Activated naive CD8-positive, alpha-beta T cell treated with anti-CD3 and anti-CD28 coated beads for 36 hours (primary cell): ENCODE results near the gene HDAC4. TPM values are rescaled to one million over a fixed set of nuclear protein-coding genes. Genes with fewer than 3 reads are reported as not detected.
A peak's percentile ranks its signal among the peaks of the same experiment; 100 is the strongest.

ENCODE experiments used
- DNase-seq: peaks from one replicate; pipeline ENCODE4 v3.0.0; 2021
- H3K27ac Mint-ChIP-seq: one replicate; pipeline ENCODE4 v1.8.0; 2022; ENCODE audit warnings: mild to moderate bottlenecking, moderate library complexity, mixed read lengths
- H3K27me3 Mint-ChIP-seq: one replicate; pipeline ENCODE4 v1.8.0; 2022; ENCODE audit warnings: mild to moderate bottlenecking, mixed read lengths
- H3K36me3 Mint-ChIP-seq: one replicate; pipeline ENCODE4 v1.8.0; 2021; ENCODE audit warnings: mild to moderate bottlenecking, mixed read lengths
- H3K4me1 Mint-ChIP-seq: one replicate; pipeline ENCODE4 v1.8.0; 2021; ENCODE audit warnings: mixed read lengths
- H3K4me3 Mint-ChIP-seq: one replicate; pipeline ENCODE4 v1.8.0; 2022; ENCODE audit warnings: mild to moderate bottlenecking, moderate library complexity, mixed read lengths
- H3K9me3 Mint-ChIP-seq: one replicate; pipeline ENCODE4 v1.8.0; 2022; ENCODE audit warnings: mixed read lengths
- total RNA-seq, 2 experiments: library from RNA; stranded (reverse); gene quantifications; one replicate each; pipeline ENCODE4 v1.2.3, GENCODE V29; 2021

HDAC4 gene
- total RNA-seq, 2 experiments from 2014 or later, result 19.1 to 20.2 TPM

DNA sequence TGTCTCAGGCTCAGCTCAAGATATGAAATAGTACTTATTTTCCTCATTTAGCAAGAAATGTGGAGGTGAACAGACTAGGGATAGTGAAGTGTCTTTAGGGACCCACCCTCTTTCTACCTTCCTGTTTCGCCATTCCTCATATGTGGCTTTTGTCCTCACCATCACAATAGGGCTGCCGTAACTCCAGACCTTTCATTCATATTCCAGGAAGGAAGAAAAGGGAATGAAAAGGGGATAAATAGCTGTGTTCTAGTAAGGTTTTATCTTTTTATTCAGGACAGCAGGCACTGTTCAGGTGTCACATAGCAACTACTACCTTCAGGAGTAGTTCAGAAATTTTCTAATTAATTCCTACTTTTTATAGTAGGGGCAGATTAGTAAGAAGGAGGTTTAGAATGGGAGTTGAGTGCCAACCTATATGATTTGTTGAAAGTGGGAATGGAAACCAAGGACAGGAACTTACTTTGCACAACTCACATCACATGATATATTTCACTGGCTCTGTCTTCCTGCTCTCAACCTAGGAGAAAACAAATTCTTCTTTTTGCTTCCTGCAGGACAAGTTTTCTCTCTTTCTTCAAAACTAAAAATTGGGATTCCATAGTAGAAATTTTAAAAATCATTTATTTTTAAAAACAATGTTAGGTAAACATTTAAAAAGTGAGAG is 36.0 kb upstream of the HDAC4 start:
- Mint-ChIP-seq H3K27me3 (peaks cover 31% of the 10 kb centered on the region), H3K9me3 (peaks cover 4% of the 10 kb centered on the region), H3K27ac (no peak overlapping the region), H3K4me1 (peaks cover 23% of the 10 kb centered on the region), H3K4me3 (no peak overlapping the region), H3K36me3 (peaks cover 2% of the 10 kb centered on the region)
- DNase-seq, result no peak

- H3K9me3 Mint-ChIP-seq, result peaks cover 4% of the 10 kb centered on the region
- H3K27ac Mint-ChIP-seq, result no peak overlapping the region
- no peak for DNase-seq
- H3K4me1 Mint-ChIP-seq, result peaks cover 15% of the 10 kb centered on the region
- H3K4me3 Mint-ChIP-seq, result no peak overlapping the region
- peaks cover 23% of the 10 kb centered on the region for H3K27me3 Mint-ChIP-seq
- H3K36me3 Mint-ChIP-seq, result peaks cover 2% of the 10 kb centered on the region
These were observed 35.3 kb upstream of the HDAC4 start for GRCh38 chr2:239436076-239436475.

DNA sequence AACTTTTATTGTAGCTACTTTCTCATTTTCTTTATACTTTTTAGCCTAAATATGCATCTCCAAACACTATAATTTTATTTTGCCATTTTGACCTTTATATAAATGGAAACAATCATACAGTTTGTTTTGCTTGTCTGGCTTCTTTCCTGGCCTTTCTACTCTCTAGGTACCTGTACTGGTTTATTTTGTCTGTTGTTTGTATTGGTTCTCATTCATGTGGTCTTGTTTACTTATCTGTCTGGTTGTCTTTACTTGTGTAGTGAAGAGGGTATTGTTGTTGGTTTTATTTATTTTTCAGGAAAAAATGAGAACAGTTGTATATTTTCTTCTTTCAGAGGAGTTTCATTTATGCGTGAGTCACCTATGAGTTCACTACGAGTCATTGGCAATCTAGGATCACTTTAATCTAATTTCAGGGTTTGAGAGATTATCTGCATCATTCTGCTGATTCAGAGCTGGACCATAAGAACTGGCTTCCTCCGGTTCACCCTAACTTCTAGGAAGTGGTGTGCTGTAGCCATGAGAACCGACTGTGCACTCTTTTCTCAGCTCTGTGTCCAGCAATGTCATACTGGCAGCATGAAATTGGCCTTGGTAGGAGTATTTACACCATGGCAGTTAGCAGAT is 33.1 kb upstream of the HDAC4 start:
- peaks cover 4% of the 10 kb centered on the region for H3K9me3 Mint-ChIP-seq
- DNase-seq, result peak; percentile 9
- H3K36me3 Mint-ChIP-seq, result peaks cover 2% of the 10 kb centered on the region
- H3K4me1 Mint-ChIP-seq, result peaks cover 7% of the 10 kb centered on the region
- H3K4me3 Mint-ChIP-seq, result no peak overlapping the region
- H3K27ac Mint-ChIP-seq, result no peak overlapping the region
- peaks cover 5% of the 10 kb centered on the region for H3K27me3 Mint-ChIP-seq

- DNase-seq, result no peak
- Mint-ChIP-seq H3K27ac (no peak overlapping the region), H3K4me3 (no peak overlapping the region), H3K9me3 (peaks cover 4% of the 10 kb centered on the region), H3K27me3 (no peaks in the 10 kb centered on the region), H3K4me1 (peaks cover 7% of the 10 kb centered on the region), H3K36me3 (peaks cover 2% of the 10 kb centered on the region)
These were observed 31.4 kb upstream of the HDAC4 start for GRCh38 chr2:239432174-239432573.

GRCh38 chr2:239431536-239431935 is 30.7 kb upstream of the HDAC4 start:
- H3K36me3 Mint-ChIP-seq, result peaks cover 2% of the 10 kb centered on the region
- H3K4me1 Mint-ChIP-seq, result peaks cover 7% of the 10 kb centered on the region
- DNase-seq, result no peak
- no peak overlapping the region for H3K4me3 Mint-ChIP-seq
- H3K27ac Mint-ChIP-seq, result no peak overlapping the region
- H3K9me3 Mint-ChIP-seq, result peaks cover 4% of the 10 kb centered on the region
- H3K27me3 Mint-ChIP-seq, result no peaks in the 10 kb centered on the region

- H3K4me1 Mint-ChIP-seq, result peaks cover 7% of the 10 kb centered on the region
- peaks cover 2% of the 10 kb centered on the region for H3K36me3 Mint-ChIP-seq
- H3K27ac Mint-ChIP-seq, result no peak overlapping the region
- H3K27me3 Mint-ChIP-seq, result no peaks in the 10 kb centered on the region
- H3K9me3 Mint-ChIP-seq, result peaks cover 4% of the 10 kb centered on the region
- no peak for DNase-seq
- no peak overlapping the region for H3K4me3 Mint-ChIP-seq
These were observed 28.9 kb upstream of the HDAC4 start for GRCh38 chr2:239429473-239430350.

DNA sequence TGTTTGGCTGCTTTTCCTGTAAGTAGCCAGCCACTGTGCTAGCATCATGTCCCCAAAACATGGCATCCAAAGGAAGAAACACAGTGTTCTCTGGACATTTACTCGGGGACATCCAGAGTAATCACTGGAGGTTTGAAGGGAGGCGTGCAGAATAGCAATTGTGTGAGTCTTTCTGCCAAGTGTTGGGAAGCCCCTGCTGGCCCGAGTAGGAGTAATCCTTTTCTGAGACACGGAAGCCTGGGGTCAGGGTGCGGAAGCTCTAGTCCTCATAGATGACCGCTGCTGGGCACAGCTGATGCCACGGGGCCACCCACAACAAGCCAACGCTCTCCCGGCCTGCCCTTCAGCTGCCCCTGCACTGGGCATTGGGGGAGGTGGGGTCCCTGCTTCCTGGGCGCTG is 24.8 kb upstream of the HDAC4 start:
- Mint-ChIP-seq H3K27me3 (no peaks in the 10 kb centered on the region), H3K36me3 (no peaks in the 10 kb centered on the region), H3K9me3 (no peaks in the 10 kb centered on the region), H3K4me1 (no peaks in the 10 kb centered on the region), H3K4me3 (no peak overlapping the region), H3K27ac (no peak overlapping the region)
- no peak for DNase-seq

DNA sequence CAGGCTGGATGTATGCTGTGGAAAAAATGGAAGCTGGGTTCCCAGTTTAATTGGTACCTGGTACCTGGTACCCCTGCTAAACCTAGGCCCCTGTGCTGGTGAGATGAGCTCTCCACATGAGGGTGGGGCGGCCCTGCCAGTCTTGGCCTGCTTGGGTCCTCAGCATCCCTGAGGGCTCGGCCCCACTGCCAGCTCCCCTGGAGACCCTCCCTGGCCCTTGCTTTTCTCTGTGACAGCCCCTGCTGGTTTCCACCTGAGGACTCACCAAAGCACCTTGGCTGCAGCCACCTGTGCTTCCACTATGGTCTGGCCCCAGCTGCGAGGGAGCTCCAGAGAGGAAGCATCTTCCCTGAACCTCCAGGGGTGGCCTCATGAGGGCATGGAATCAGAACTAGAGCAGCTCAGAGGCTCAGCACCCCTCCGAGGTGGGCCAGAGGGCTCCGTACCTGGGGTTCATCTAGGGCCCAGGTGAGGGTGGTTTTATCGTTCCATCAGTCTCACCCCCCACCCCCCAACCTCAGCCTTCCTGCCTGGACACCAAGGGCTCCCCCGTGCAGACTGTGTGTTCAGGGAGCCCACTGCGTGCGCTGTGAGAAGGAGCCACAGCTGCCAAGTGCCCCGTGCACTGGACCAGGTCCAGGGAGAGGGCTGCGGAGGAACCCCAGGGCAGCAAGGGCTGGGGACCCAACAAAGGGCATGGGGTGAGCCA is 23.7 kb upstream of the HDAC4 start:
- no peaks in the 10 kb centered on the region for H3K4me1 Mint-ChIP-seq
- H3K9me3 Mint-ChIP-seq, result no peaks in the 10 kb centered on the region
- no peak overlapping the region for H3K27ac Mint-ChIP-seq
- peaks cover 4% of the 10 kb centered on the region for H3K27me3 Mint-ChIP-seq
- no peak for DNase-seq
- no peaks in the 10 kb centered on the region for H3K36me3 Mint-ChIP-seq
- no peak overlapping the region for H3K4me3 Mint-ChIP-seq

GRCh38 chr2:239423551-239423950 is 22.7 kb upstream of the HDAC4 start:
- no peak for DNase-seq
- H3K4me3 Mint-ChIP-seq, result no peak overlapping the region
- H3K27ac Mint-ChIP-seq, result no peak overlapping the region
- H3K9me3 Mint-ChIP-seq, result no peaks in the 10 kb centered on the region
- H3K36me3 Mint-ChIP-seq, result no peaks in the 10 kb centered on the region
- peaks cover 4% of the 10 kb centered on the region for H3K27me3 Mint-ChIP-seq
- H3K4me1 Mint-ChIP-seq, result no peaks in the 10 kb centered on the region

DNA sequence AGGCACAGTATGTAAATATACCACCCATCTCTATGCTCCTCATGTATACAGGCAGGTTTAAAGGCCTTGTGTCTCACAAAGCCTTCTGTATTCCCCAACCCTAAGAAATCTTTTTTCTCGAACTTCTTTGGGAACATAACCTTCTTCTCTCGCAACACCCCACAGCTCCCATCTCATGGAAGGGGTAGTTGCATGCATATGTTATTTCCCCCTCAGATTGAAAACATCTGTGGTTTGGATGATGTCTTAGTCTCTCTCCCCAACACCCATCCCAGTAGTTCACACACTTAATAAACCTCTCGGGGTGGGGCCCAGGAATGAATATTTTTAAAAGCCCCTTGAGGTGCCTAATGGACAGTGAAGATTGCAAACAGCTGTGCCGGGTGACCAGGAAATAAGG is 21.0 kb upstream of the HDAC4 start:
- Mint-ChIP-seq H3K4me3 (no peak overlapping the region), H3K4me1 (no peaks in the 10 kb centered on the region), H3K36me3 (no peaks in the 10 kb centered on the region), H3K9me3 (no peaks in the 10 kb centered on the region), H3K27me3 (peaks cover 6% of the 10 kb centered on the region), H3K27ac (no peak overlapping the region)
- no peak for DNase-seq

GRCh38 chr2:239420082-239420481 is 19.3 kb upstream of the HDAC4 start:
- Mint-ChIP-seq H3K27ac (no peak overlapping the region), H3K9me3 (no peaks in the 10 kb centered on the region)

DNA sequence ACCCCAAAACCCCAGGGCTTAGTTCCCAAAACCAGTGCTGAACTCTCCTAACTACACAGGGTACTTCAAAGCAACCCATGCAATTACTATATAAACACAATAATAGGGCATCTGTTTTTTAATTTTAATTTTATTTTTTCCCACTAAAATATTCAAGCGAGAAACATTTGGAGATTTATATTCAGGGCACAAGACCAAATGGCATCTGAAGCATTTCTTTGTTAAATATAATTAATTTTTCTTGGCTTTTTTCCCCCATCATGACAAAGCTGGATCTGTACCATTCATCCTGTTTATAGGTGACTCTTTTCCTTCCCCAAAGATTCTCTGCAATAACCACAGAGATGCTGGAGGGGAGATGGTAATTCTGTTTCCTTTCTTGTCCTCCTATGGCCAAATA is 18.1 kb upstream of the HDAC4 start:
- Mint-ChIP-seq H3K27me3 (peaks cover 8% of the 10 kb centered on the region), H3K9me3 (peaks cover 3% of the 10 kb centered on the region), H3K27ac (no peak overlapping the region), H3K4me1 (peaks cover 3% of the 10 kb centered on the region), H3K36me3 (peaks cover 3% of the 10 kb centered on the region), H3K4me3 (no peak overlapping the region)
- DNase-seq, result no peak

More at GRCh38 chr2:239420082-239420481, 19.3 kb upstream of the HDAC4 start:
- no peak overlapping the region for H3K4me3 Mint-ChIP-seq
- H3K36me3 Mint-ChIP-seq, result no peaks in the 10 kb centered on the region
- no peaks in the 10 kb centered on the region for H3K4me1 Mint-ChIP-seq
- peaks cover 8% of the 10 kb centered on the region for H3K27me3 Mint-ChIP-seq
- DNase-seq, result no peak

- H3K36me3 Mint-ChIP-seq, result peaks cover 5% of the 10 kb centered on the region
- H3K27me3 Mint-ChIP-seq, result peaks cover 4% of the 10 kb centered on the region
- no peak overlapping the region for H3K4me3 Mint-ChIP-seq
- H3K4me1 Mint-ChIP-seq, result peaks cover 13% of the 10 kb centered on the region
- peaks cover 5% of the 10 kb centered on the region for H3K9me3 Mint-ChIP-seq
- H3K27ac Mint-ChIP-seq, result no peak overlapping the region
- DNase-seq, result no peak
These were observed 12.2 kb upstream of the HDAC4 start for GRCh38 chr2:239412905-239413603.

DNA sequence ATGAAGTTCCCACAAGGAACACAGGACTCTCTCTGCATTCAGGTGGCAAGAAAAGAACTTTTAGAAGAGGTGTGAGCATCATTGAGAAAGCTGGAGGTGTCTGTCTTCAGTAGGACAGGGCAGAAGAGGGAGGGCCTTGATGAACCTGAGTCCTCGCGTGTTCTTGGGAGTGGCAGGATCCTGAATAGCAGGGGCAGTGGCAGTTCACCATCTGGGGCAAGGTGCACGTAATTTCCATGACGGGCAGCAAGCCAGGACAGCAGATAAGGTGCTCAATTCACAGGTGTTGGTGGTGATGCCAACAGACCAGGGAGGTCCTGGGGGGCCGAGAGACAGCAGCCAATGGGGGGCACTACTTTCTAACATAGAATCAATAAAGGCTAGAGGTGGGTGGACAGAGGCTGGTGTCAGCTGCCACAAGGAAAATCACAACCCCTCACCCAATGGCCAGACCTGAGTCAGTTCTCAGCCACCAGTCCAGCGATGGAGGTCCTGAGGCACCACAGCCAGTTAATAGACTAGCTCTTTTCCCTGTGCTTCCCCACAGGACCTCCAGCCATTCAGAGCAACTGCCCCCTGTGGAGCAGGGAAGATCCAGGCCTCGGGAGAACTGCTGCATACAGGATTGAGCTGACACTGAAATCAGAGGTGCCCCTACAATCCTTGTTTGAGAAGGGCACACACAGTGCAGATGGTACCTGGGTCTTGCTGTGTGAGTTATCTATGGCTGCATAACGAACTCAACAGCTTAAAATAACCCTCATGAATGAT is 10.9 kb upstream of the HDAC4 start:
- peaks cover 4% of the 10 kb centered on the region for H3K27me3 Mint-ChIP-seq
- H3K4me3 Mint-ChIP-seq, result no peak overlapping the region
- no peak for DNase-seq
- H3K27ac Mint-ChIP-seq, result no peak overlapping the region
- H3K9me3 Mint-ChIP-seq, result peaks cover 5% of the 10 kb centered on the region
- H3K36me3 Mint-ChIP-seq, result peaks cover 5% of the 10 kb centered on the region
- peaks cover 13% of the 10 kb centered on the region for H3K4me1 Mint-ChIP-seq
